ENCODE data around the gene FARS2.

DNA sequence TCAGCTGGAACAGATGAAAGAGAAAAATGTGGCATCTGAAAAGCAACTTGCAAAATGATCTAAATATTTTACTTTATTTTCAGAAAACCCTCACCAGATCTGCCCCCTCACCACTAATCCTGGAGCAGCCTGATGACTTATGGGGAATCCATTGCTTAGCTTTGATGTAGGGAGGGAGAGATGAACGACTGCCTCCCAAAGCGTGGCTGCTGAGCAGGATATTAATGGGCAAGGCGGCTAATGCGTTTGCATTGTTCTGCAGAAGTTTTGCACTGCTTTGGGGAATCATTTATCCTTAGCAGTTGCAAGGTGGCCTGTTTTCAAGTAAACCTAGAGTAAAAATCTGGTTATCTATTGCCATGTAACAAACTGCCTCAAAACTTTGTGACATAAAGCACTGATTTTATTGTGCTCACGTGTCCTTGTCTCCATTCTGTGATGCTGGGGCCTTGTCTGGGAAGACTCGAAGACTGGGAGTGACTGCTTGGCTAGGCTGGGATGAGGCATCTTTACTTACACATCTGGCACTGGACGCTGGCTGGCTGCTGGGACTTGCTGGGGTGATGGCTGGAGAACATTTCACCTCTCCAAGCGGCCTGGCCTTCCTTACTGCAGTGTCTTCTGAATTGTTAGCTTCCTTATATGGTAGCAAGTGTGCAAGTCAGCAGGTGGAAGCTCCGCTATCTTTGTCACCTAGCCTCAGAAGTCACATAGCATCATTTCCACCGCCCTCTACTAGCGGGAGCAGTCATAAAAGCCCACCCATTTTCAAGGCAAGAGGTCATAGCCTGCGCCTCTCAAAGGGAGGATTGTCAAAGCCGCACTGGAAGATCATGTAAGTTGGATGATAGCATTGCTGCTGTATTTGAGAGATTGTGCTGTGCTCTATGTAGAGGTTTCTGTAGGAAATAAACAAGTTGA, 432.2 kb downstream of the FARS2 start:
- TF ChIP-seq, protein P1, sequence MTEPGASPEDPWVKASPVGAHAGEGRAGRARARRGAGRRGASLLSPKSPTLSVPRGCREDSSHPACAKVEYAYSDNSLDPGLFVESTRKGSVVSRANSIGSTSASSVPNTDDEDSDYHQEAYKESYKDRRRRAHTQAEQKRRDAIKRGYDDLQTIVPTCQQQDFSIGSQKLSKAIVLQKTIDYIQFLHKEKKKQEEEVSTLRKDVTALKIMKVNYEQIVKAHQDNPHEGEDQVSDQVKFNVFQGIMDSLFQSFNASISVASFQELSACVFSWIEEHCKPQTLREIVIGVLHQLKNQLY (CRISPR knock-in tag; conservative IDR thresholded peaks at IDR 0.05), result no peak
- TF ChIP-seq CBX8 (IDR thresholded peaks at IDR 0.05; ENCODE audit: borderline replicate concordance, extremely low read depth, low read depth, low read length, poor library complexity, severe bottlenecking) (no peak), CBX2 (IDR thresholded peaks at IDR 0.05; ENCODE audit: insufficient read depth, low read length, poor library complexity, severe bottlenecking) (no peak), ZNF830 (CRISPR knock-in tag; IDR thresholded peaks at IDR 0.05) (no peak), RFX5 (IDR thresholded peaks at IDR 0.05; ENCODE audit: low read depth, low read length) (no peak), STAT5B (CRISPR knock-in tag; IDR thresholded peaks at IDR 0.05) (no peak), YY1 (IDR thresholded peaks at IDR 0.05; ENCODE audit: borderline replicate concordance in 1 of 3, control insufficient read depth in 1 of 3, extremely low read depth in 1 of 3, insufficient read depth in 3 of 3, insufficient read length in 1 of 3, insufficient replicate concordance in 2 of 3, low read depth in 1 of 3, low read length in 2 of 3) (no peak)
- TF ChIP-seq, protein P2, sequence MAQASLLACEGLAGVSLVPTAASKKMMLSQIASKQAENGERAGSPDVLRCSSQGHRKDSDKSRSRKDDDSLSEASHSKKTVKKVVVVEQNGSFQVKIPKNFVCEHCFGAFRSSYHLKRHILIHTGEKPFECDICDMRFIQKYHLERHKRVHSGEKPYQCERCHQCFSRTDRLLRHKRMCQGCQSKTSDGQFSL (CRISPR knock-in tag; IDR thresholded peaks at IDR 0.05), result no peak
- TF ChIP-seq, protein P2 (tag; IDR thresholded peaks at IDR 0.05), result no peak
- TF ChIP-seq, protein P3, sequence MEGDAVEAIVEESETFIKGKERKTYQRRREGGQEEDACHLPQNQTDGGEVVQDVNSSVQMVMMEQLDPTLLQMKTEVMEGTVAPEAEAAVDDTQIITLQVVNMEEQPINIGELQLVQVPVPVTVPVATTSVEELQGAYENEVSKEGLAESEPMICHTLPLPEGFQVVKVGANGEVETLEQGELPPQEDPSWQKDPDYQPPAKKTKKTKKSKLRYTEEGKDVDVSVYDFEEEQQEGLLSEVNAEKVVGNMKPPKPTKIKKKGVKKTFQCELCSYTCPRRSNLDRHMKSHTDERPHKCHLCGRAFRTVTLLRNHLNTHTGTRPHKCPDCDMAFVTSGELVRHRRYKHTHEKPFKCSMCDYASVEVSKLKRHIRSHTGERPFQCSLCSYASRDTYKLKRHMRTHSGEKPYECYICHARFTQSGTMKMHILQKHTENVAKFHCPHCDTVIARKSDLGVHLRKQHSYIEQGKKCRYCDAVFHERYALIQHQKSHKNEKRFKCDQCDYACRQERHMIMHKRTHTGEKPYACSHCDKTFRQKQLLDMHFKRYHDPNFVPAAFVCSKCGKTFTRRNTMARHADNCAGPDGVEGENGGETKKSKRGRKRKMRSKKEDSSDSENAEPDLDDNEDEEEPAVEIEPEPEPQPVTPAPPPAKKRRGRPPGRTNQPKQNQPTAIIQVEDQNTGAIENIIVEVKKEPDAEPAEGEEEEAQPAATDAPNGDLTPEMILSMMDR (IDR thresholded peaks at IDR 0.05 in 2 of 3, conservative IDR thresholded peaks at IDR 0.05 in 1 of 3; ENCODE audit: insufficient read depth in 2 of 3, low read depth in 1 of 3, low read length in 3 of 3), result no peak
